OCI-LY1 (cell line): Measurements from ENCODE around the gene HAPLN1.

Experiments
- CTCF ChIP-seq: fragments of 200-600 bp; sonication (generic), shearing (Covaris generic); IDR thresholded peaks from 2 replicates; pipeline ENCODE4 v1.5.1; 2017; ENCODE audit warnings: mild to moderate bottlenecking, antibody characterized with exemption, low read length, moderate library complexity, mixed read lengths
- EZH2 ChIP-seq: fragments of 200-600 bp; sonication (generic), shearing (Covaris generic); IDR thresholded peaks from 2 replicates; pipeline ENCODE4 v1.8.0; 2017; ENCODE audit warnings: borderline replicate concordance, mixed run types, mild to moderate bottlenecking, antibody characterized with exemption, low read length, moderate library complexity, mixed read lengths

GRCh38 chr5:83751201-83751600 lies 30.5 kb upstream of the HAPLN1 start:
- TF ChIP-seq CTCF, result no peak
- TF ChIP-seq EZH2, result no peak
